Right lobe of liver (tissue), 6 donors: ENCODE measurements around the gene COX19. TPM values are rescaled to one million over a fixed set of nuclear protein-coding genes. Genes with fewer than 3 reads are reported as not detected.

Experiments used
- ATAC-seq, 4 donors: fragments of 200-7000 bp; cut with Tn5 transposase; one replicate each; pipeline ENCODE4 v1.9.1; 2020; ENCODE audit warnings: mild to moderate bottlenecking in 4 of 4, moderate library complexity in 4 of 4
- DNase-seq, 3 donors: peaks; one replicate each; pipeline ENCODE4 v3.0.0-alpha.2; 2020
- H3K27ac ChIP-seq, 3 donors: fragments of 200-600 bp; one replicate each; pipeline ENCODE4 v1.8.0; 2022
- H3K27me3 ChIP-seq, 2 donors: fragments of 200-600 bp; one replicate each; pipeline ENCODE4 v1.8.0; 2022
- H3K36me3 ChIP-seq, 4 donors: fragments of 200-600 bp; sonication (generic) in 1 of 4; one replicate each; pipeline versions ENCODE4 v1.5.1 to v1.8.0; 2017 to 2022; ENCODE audit warnings: control low read depth in 1 of 4
- H3K4me1 ChIP-seq, 4 donors: fragments of 200-600 bp; sonication (generic) in 1 of 4; one replicate each; pipeline versions ENCODE4 v1.5.1 to v1.8.0; 2017 to 2022; ENCODE audit warnings: control low read depth in 1 of 4
- H3K4me3 ChIP-seq, 3 donors: fragments of 200-600 bp; one replicate each; pipeline ENCODE4 v1.8.0; 2022
- H3K9me3 ChIP-seq, 4 donors: fragments of 200-600 bp; sonication (generic) in 1 of 4; one replicate each; pipeline versions ENCODE4 v1.5.1 to v1.8.0; 2017 to 2022; ENCODE audit warnings: control low read depth in 1 of 4
- CTCF ChIP-seq, 4 donors: fragments of 200-600 bp in 3 of 4; fragments of 450-650 bp in 1 of 4; IDR thresholded peaks; one replicate each; pipeline versions ENCODE4 v1.5.1 to v1.8.0; 2016 to 2022; ENCODE audit warnings: antibody characterized with exemption in 4 of 4, mild to moderate bottlenecking in 2 of 4
- POLR2A ChIP-seq: fragments of 450-650 bp; IDR thresholded peaks from one replicate; pipeline ENCODE4 v1.6.1; 2017; ENCODE audit warnings: antibody characterized with exemption, mild to moderate bottlenecking
- WGBS: methylation state at CpG from one replicate; pipeline ENCODE4 v1.1.6; 2018; ENCODE audit warnings: low coverage, low lambda C conversion rate; ENCODE audit not compliant: insufficient coverage; ENCODE audit errors: missing lambda C conversion rate; 5-methylcytosine and 5-hydroxymethylcytosine counted together
- intact Hi-C, 2 donors: fragments of 100-400 bp; cut with DNase I; formaldehyde crosslinking; loops; one replicate each; pipeline versions ENCODE4 v1.11.2 to v1.14.1; 2022
- total RNA-seq, 6 experiments: library from RNA; depleted of rRNA in 2 of 6; stranded (reverse); fragments of >200 nt in 2 of 6; fragmentation: NEBNext Ultra II Directional in 3 of 6; extraction: Animal tissue kit (Norgen Biotek cat#: 25700) in 3 of 6; gene quantifications; one replicate each; pipeline versions ENCODE4 v1.1.0 to v1.2.4, GENCODE V29; 2016 to 2023
- donor health status: DM: no; HTN: yes; CAD: no.
- donor health status: DM: no; HTN: no; CAD: no.
- donor health status: DM: no; HTN: no; CAD: no.
- donor health status: DM: no; HTN: yes; CAD: no.
- donor health status: DM: no; HTN: yes; CAD: no.

Gene COX19
- total RNA-seq, 6 experiments from 2014 or later: 3.2 to 6.5 (median 4.0) TPM

- WGBS: no CpG with 5 or more reads among the region's 46 CpGs
- Histone ChIP-seq H3K4me1 (no peaks in the 10 kb centered on the region), H3K36me3 (no peaks in the 10 kb centered on the region), H3K27me3 (no peaks in the 10 kb centered on the region), H3K27ac (no peak overlapping the region), H3K9me3 (no peaks in the 10 kb centered on the region), H3K4me3 (no peak overlapping the region)
- DNase-seq: peak in 2 of 3 donors; percentile 10 to 50
- no peak for TF ChIP-seq POLR2A
- no peak for TF ChIP-seq CTCF (IDR thresholded peaks at IDR 0.05)
- intact Hi-C loops: no loop called here
- ATAC-seq: peak in 1 of 4 donors; percentile 11
Observed at GRCh38 chr7:935164-935873, 40.0 kb downstream of the COX19 start.

GRCh38 chr7:934469-935163 is 40.7 kb downstream of the COX19 start:
- 93% methylated on average over 4 of the region's 34 CpGs for WGBS
- ATAC-seq (peak in 1 of 4 donors; percentile 22), DNase-seq (peak in 2 of 3 donors; percentile 11 to 54)
- intact Hi-C loops: no loop called here
- H3K36me3 ChIP-seq: no peaks in the 10 kb centered on the region
- H3K27ac ChIP-seq: no peak overlapping the region
- H3K9me3 ChIP-seq: no peaks in the 10 kb centered on the region
- H3K4me1 ChIP-seq: no peaks in the 10 kb centered on the region
- no peak overlapping the region for H3K4me3 ChIP-seq
- no peaks in the 10 kb centered on the region for H3K27me3 ChIP-seq
- no peak for TF ChIP-seq POLR2A
- TF ChIP-seq CTCF (IDR thresholded peaks at IDR 0.05): no peak

- H3K27me3 ChIP-seq: no peaks in the 10 kb centered on the region
- no CpG with 5 or more reads among the region's 11 CpGs for WGBS
- no peaks in the 10 kb centered on the region for H3K4me1 ChIP-seq
- H3K9me3 ChIP-seq: no peaks in the 10 kb centered on the region
- no peaks in the 10 kb centered on the region for H3K36me3 ChIP-seq
- DNase-seq (peak in 1 of 3 donors; percentile 8), ATAC-seq (no peak)
- intact Hi-C loops: no loop called here
- H3K4me3 ChIP-seq: no peak overlapping the region
- no peak for TF ChIP-seq CTCF (IDR thresholded peaks at IDR 0.05)
- no peak for TF ChIP-seq POLR2A
- H3K27ac ChIP-seq: no peak overlapping the region
Observed at GRCh38 chr7:932651-932975, 42.7 kb downstream of the COX19 start.

- ATAC-seq (no peak), DNase-seq (peak in 1 of 3 donors; percentile 45)
- H3K27ac ChIP-seq: no peak overlapping the region
- H3K9me3 ChIP-seq: no peaks in the 10 kb centered on the region
- no peaks in the 10 kb centered on the region for H3K27me3 ChIP-seq
- no peaks in the 10 kb centered on the region for H3K4me1 ChIP-seq
- H3K4me3 ChIP-seq: no peak overlapping the region
- no peaks in the 10 kb centered on the region for H3K36me3 ChIP-seq
- intact Hi-C loops: no loop called here
- no peak for TF ChIP-seq POLR2A
- WGBS: 80% methylated on average over 7 of the region's 21 CpGs
Observed at GRCh38 chr7:931871-932650, 43.3 kb downstream of the COX19 start.
